Left colon (tissue), 2 donors: Measurements from ENCODE around the gene MYCBP. TPM values are rescaled to one million over a fixed set of nuclear protein-coding genes. Genes with fewer than 3 reads are reported as not detected.

Source experiments
- total RNA-seq, 2 donors: library from RNA; stranded (reverse); fragmentation: NEBNext Ultra II Directional; extraction: Animal tissue kit (Norgen Biotek cat#: 25700); gene quantifications; one replicate each; pipeline ENCODE4 v1.2.1, GENCODE V29; 2021
- donor health status: DM: no; HTN: no; CAD: no.
- donor health status: DM: yes; HTN: yes; CAD: no.

The MYCBP gene
- total RNA-seq, 2 donors from 2014 or later: 32.7 to 39.3 TPM

Other genes with a start within 250 kb of the MYCBP start
- gene RRAGC, start 13.6 kb downstream of the MYCBP start, total RNA-seq: 10 to 100 TPM; 30.7 to 37.9 TPM
- gene GJA9, start 8.2 kb upstream of the MYCBP start, total RNA-seq: 1 to 10 TPM; 1.2 to 1.4 TPM
- gene RHBDL2, start 68.5 kb upstream of the MYCBP start, total RNA-seq: 10 to 100 TPM; 35.1 to 43.3 TPM
- gene AKIRIN1, start 117.9 kb upstream of the MYCBP start, total RNA-seq: 10 to 100 TPM; 51.1 to 59.0 TPM
- 100 to 1,000 TPM; 171 to 193 TPM for gene NDUFS5, start 153.0 kb upstream of the MYCBP start, total RNA-seq